Activated CD4-positive, CD25-positive, alpha-beta regulatory T cell treated with anti-CD3 and anti-CD28 coated beads, Interleukin-2, amount 50 U/mL, for 24 hours (primary cell): ENCODE data around the gene MSMO1.
"Not testable (repeated sequence)": the region's sequence is repeated elsewhere in the genome, so short reads cannot be mapped to it uniquely, and the experiment has no call there.

Experiments
- ATAC-seq, 2 donors: fragments of 150-1000 bp; cut with Tn5 transposase; one replicate each; pipeline ENCODE4 v1.10.0; 2021; ENCODE audit warnings: mild to moderate bottlenecking in 1 of 2, moderate library complexity in 1 of 2

Gene MSMO1

GRCh38 chr4:165324918-165325304 lies 2.6 kb upstream of the MSMO1 start:
- ATAC-seq, result no peak

DNA sequence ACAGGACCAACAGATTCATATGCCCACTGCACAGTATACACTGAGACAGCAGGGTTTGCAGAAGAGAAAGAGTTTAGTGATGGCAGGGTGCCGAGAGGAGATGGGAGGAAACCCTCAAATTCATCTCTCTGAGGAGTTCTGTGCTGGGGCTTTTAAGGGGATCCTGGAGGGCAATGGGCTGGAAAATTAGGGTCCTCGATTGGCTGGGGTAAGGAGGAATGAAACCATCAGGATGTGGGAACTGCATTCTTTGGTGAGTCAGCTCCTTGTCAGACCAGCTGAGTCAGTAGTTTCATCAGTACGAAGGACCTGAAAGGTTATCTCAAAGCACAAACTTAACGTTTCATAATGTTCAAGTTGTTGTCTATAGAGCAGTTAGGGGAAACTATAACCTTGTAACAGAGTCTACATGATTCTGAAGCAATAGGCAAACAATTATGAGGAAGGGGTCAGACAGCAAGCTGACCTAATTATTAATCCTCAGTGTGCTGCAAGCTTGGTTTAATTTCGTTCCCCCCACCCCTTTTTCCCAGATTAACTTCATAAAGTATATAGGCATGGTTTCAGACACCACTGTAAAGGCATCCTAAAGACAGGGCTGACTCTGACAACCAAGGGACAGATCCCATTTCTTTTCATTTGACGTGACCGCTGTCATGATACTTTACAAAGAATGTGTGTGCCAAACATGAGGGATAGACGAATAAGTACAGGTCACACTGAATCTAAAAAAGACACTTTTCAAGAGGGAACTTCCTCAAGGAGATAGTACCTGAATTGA lies 1.5 kb upstream of the MSMO1 start:
- ATAC-seq, result no peak

DNA sequence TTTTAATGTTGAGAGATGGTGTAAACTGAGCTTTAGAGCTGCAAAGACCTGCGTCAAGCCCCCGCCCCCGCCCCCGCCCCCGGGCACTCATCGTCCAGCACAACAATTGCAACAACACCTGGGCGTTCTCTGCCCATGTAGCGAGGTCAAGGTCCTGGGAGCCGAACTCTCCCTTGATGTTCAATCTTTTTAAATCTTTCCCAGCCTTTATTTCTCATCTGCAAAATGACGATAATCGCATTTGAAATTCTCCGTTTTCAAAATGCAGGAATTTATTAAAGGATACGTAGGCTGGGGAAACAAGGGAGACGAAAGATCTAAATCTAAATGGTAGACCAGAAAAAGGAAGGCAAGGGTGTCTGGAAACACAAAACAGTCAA lies 648 bp upstream of the MSMO1 start:
- ATAC-seq, result no peak

- no peak for ATAC-seq
Observed at GRCh38 chr4:165328101-165328425, 594 bp downstream of the MSMO1 start.

GRCh38 chr4:165328708-165329107 lies 1.2 kb downstream of the MSMO1 start:
- no peak for ATAC-seq

DNA sequence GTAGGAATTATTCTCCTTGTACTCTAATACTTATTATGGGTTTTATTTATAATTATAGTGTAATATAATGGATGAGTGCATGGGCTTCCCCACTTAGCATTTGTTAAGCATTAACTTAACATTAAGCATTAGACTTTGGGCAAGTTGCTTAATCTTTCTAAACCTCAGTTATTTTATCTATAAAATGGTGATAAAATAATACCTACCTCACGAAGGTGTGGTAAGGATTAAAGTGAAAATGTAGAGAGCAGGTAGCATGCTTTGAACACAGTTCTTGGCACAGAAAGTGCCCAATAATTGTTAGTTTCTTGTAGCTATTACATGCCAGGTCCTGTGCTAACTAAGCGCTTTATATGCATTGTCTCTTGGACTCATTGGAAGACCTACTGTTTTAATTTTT lies 2.6 kb downstream of the MSMO1 start:
- no peak for ATAC-seq

DNA sequence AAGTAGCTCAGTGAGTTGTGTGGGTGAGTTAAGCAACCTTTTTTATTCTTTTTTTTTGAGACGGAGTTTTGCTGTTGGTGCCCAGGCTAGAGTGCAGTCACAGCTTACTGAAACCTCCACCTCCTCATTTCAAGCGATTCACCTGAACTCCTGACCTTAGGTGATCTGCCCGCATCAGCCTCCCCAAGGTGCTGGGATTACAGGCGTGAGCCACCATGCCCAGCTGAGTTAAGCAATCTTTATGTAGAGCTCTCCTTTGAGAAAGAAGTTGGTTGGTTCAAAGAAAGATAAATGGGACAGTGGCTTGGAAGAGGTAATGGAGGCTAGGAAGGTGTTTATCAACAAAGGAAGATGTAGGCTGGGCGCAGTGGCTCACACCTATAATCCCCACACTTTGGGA lies 3.2 kb downstream of the MSMO1 start:
- no peak for ATAC-seq

- ATAC-seq, result no peak
Observed at GRCh38 chr4:165331359-165331758, 3.9 kb downstream of the MSMO1 start.

- ATAC-seq, result no peak
Observed at GRCh38 chr4:165331823-165332222, 4.4 kb downstream of the MSMO1 start.

DNA sequence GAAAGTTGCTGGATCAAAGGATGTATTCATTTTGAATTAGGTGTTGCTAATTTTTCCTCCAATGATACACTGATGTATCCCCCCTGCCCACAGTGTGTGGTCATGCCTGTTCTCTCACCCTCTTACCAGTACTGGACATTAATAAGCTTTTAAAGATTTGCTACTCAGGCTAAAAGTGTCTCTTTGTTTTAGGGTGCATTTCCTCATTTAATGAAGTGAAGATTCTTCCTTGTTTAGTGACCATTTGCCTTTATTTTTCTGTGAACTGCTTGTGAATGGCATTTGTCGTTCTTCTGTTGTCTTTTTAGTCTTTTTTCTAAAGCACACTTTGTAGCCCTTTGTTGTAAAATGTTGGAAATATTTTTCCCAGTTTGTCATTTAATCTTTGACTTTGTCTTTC lies 5.0 kb downstream of the MSMO1 start:
- no peak for ATAC-seq

DNA sequence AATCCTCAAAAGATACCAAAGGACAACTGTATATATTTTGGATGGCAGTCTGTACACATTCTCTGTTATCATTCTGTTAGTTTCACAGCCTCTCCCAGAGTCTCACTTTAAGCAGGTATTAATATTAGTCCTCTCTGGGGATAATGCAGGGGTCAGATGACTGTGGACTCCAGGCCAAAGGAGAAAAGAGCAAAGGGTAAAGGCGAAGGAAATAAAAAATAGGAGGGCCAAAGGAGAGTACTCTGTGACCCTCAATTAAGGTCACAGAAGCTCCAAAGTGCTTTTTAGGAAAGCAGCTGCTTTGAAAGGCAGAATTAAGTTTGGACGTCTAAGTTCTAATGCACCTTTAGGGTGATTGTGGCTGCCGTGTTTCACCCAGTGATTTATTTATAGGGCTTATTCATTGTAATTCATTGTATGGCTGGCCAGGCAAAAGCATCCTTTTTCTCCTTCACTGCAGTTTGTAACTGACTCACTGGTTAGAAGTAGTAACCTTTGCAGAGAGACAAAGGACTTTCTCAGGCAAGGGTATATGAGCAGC lies 7.8 kb downstream of the MSMO1 start:
- no peak for ATAC-seq

GRCh38 chr4:165336743-165337142 lies 9.3 kb downstream of the MSMO1 start:
- no peak for ATAC-seq

GRCh38 chr4:165342340-165342739 lies 14.9 kb downstream of the MSMO1 start:
- not testable (repeated sequence) for ATAC-seq

DNA sequence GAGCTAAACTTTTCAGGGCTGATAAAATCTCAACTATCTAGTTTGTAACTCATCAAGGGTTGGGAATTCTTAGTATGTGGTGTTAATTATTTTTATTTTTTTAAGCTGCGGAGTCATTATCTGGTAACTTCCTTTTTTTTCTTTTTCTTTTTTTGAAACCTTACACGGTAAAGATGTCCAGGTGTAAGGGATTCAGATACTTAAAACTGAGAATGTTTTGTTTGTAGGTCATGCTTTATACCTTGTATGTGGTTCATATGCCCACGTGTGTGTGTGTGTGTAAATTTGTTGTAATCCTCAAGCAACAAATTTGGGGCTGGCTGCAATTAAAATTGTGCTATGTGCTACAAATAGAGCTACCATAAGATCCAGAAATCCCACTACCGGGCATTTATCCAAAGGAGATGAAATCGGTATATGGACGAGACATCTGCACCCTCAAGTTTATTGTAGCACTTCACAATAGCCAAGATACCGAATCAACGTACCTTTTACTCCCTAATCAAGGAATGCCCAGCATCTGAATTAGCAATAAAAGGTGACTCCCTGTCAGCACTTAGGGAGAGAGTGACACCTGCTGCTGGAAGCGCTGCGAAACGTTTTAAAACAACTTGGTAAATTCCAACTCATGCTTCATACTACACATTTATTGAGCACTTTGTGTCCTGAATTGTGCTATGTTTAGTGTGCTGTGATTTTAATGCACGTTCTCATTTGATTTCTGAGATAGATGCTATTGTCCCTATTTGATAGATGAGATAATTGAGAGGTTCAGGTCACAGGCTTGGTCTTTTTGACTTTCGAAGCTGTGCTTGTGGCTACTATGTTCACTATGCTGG lies 16.1 kb downstream of the MSMO1 start:
- ATAC-seq, result no peak

- ATAC-seq, result no peak
Observed at GRCh38 chr4:165345666-165346417, 18.4 kb downstream of the MSMO1 start.

GRCh38 chr4:165347647-165348569 lies 20.4 kb downstream of the MSMO1 start:
- no peak for ATAC-seq

DNA sequence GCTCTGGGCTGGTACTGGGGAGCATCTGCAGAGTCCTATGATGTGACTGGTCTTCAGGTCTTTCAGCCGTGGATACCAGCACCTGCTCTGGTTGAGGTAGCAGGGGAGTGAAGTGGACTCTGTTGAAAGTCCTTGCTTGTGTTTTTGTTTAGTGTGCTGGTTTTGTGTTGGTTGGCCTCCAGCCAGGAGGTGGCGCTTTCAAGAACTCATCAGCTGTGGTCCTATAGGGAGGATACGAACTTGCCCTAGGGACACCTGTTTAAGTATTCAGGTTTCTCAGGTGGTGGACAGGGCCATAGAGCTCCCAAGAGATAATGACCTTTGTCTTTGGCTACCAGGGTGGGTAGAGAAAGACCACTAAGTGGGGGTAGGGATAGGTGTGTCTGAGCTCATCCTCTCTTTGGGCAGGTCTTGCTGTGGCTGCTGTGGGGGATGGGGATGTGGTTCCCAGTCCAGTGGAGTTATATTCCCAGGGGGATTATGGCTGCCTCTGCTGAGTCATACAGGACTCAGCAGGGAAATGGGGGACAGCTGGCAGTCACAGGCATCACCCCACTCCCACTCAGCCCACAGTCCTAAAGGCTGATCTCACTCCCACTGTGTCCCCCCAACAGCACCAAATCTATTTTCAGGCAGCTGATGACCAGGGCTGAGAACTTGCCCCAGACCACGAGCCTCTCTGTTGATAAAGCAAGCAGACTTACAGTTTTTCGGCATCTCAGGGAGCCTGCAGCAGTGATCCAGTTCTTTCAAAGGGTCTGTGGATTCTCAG lies 24.1 kb downstream of the MSMO1 start:
- no peak for ATAC-seq

DNA sequence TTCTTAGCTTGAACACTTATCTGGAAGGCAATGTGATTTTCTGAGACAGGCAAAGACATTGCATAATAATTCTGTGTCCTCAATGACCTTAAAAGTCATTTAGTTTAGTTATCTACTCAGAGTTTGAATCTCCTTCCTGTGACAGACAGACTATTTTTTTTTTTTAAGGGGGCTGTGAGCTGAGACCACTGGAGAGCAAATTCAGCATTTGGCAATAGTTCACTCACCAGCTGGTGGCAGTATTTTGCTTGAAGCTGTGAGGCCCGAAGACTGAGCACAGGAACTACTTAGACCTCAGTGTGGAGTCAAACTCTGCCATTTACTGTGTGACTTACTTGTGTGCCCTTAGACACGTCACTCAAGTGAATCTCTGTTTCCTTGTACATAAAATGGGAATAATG lies 28.4 kb downstream of the MSMO1 start:
- ATAC-seq, result no peak

DNA sequence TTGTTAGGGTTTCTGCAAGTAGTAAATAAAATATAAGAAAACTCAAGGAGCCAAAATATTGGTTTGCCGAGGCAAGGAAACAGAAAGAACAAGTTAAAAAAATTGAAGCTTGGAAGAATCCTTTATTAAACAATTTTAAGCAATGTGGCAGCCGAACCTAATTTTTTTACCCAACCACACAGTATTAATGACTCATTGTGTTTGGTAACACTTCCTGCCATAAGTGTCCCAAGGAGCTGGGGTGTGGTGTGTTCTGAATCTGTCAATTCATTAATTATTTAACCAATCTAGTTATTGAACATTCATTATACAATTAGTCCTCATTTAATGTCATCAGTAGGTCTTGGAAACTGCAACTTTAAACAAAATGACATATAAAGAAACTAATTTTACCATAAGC lies 32.0 kb downstream of the MSMO1 start:
- ATAC-seq, result no peak

- no peak for ATAC-seq
Observed at GRCh38 chr4:165360041-165360695, 32.7 kb downstream of the MSMO1 start.
